Measurements from ENCODE around the gene CBX7.

- TF ChIP-seq, protein P1, sequence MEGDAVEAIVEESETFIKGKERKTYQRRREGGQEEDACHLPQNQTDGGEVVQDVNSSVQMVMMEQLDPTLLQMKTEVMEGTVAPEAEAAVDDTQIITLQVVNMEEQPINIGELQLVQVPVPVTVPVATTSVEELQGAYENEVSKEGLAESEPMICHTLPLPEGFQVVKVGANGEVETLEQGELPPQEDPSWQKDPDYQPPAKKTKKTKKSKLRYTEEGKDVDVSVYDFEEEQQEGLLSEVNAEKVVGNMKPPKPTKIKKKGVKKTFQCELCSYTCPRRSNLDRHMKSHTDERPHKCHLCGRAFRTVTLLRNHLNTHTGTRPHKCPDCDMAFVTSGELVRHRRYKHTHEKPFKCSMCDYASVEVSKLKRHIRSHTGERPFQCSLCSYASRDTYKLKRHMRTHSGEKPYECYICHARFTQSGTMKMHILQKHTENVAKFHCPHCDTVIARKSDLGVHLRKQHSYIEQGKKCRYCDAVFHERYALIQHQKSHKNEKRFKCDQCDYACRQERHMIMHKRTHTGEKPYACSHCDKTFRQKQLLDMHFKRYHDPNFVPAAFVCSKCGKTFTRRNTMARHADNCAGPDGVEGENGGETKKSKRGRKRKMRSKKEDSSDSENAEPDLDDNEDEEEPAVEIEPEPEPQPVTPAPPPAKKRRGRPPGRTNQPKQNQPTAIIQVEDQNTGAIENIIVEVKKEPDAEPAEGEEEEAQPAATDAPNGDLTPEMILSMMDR (IDR thresholded peaks at IDR 0.05; ENCODE audit: insufficient read depth, low read length), result no peak
- TF ChIP-seq POLR2AphosphoS5 (IDR thresholded peaks at IDR 0.05; ENCODE audit: low read depth), result no peak
Observed at GRCh38 chr22:39176714-39177455, 24.4 kb upstream of the CBX7 start.

Measured in HL-60 (cell line).